Heart left ventricle (tissue), 16 donors: ENCODE data around the gene MEIKIN. TPM values are rescaled to one million over a fixed set of nuclear protein-coding genes. Genes with fewer than 3 reads are reported as not detected.
A peak's percentile ranks its signal among the peaks of the same experiment; 100 is the strongest.

ENCODE experiments used
- ATAC-seq, 4 donors: fragments of 200-7000 bp; cut with Tn5 transposase; one replicate each; pipeline ENCODE4 v1.9.1; 2020 to 2022; ENCODE audit warnings: moderate library complexity in 4 of 4, mild to moderate bottlenecking in 3 of 4, moderate number of reproducible peaks in 1 of 4
- DNase-seq, 5 donors: peaks; one replicate each; pipeline ENCODE4 v3.0.0-alpha.2; 2020
- H3K27ac ChIP-seq, 12 donors: fragments of 200-600 bp; sonication (generic) in 4 of 12; one replicate each; pipeline versions ENCODE4 v1.5.0 to v1.8.0; 2016 to 2022; ENCODE audit warnings: mild to moderate bottlenecking in 2 of 12
- H3K27me3 ChIP-seq, 9 donors: fragments of 200-600 bp; sonication (generic) in 2 of 9; one replicate each; pipeline versions ENCODE4 v1.5.1 to v1.8.0; 2016 to 2022; ENCODE audit warnings: mild to moderate bottlenecking in 3 of 9
- H3K36me3 ChIP-seq, 9 donors: fragments of 200-600 bp; sonication (generic) in 2 of 9; one replicate each; pipeline versions ENCODE4 v1.5.0 to v1.8.0; 2018 to 2022; ENCODE audit warnings: mild to moderate bottlenecking in 2 of 9
- H3K4me1 ChIP-seq, 12 donors: fragments of 200-600 bp; sonication (generic) in 4 of 12; one replicate each; pipeline versions ENCODE4 v1.5.0 to v1.8.0; 2016 to 2022; ENCODE audit warnings: mild to moderate bottlenecking in 3 of 12
- H3K4me3 ChIP-seq, 12 donors: fragments of 200-600 bp; sonication (generic) in 4 of 12; one replicate each; pipeline versions ENCODE4 v1.5.0 to v1.8.0; 2017 to 2022; ENCODE audit warnings: mild to moderate bottlenecking in 9 of 12, moderate library complexity in 4 of 12
- H3K9me3 ChIP-seq, 12 donors: fragments of 200-600 bp; sonication (generic) in 4 of 12; one replicate each; pipeline versions ENCODE4 v1.5.0 to v1.8.0; 2016 to 2022; ENCODE audit warnings: mild to moderate bottlenecking in 1 of 12
- POLR2A ChIP-seq, 2 donors: fragments of 450-650 bp; IDR thresholded peaks; one replicate each; pipeline ENCODE4 v1.6.1; 2017; ENCODE audit warnings: antibody characterized with exemption in 2 of 2, mild to moderate bottlenecking in 2 of 2, moderate library complexity in 2 of 2
- WGBS, 4 donors: extraction: QIAGEN DNeasy Blood & Tissue Kit in 2 of 4; methylation state at CpG; one replicate each; pipeline versions ENCODE4 v1.1.5 to v1.1.7; 2013 to 2018; 5-methylcytosine and 5-hydroxymethylcytosine counted together
- intact Hi-C, 10 donors: fragments of 100-400 bp; cut with DNase I; formaldehyde crosslinking; loops; one replicate each; pipeline versions ENCODE4 v1.11.1 to v1.14.2; 2022
- polyA plus RNA-seq, 2 donors: library from polyadenylated mRNA; stranded (reverse); fragments of 200-250 nt; gene quantifications; one replicate each; pipeline ENCODE4 v1.2.3, GENCODE V29; 2013
- total RNA-seq, 9 donors: library from RNA; depleted of rRNA in 2 of 9; stranded (reverse); fragments of >200 nt in 2 of 9; fragmentation: NEBNext Ultra II Directional in 3 of 9; extraction: Animal tissue kit (Norgen Biotek cat#: 25700) in 3 of 9; gene quantifications; one replicate each; pipeline versions ENCODE4 v1.1.0 to v1.2.4, GENCODE V29; 2016 to 2023
- TF ChIP-seq, protein P1 (sequence below), 12 donors: fragments of 200-600 bp; sonication (generic) in 4 of 12; IDR thresholded peaks; one replicate each; pipeline versions ENCODE4 v1.5.0 to v1.8.0; 2018 to 2022; ENCODE audit warnings: antibody characterized with exemption in 12 of 12, mild to moderate bottlenecking in 5 of 12
- donor health status: ischemic (EF 13 %, LVEDD 7.1; RV severe dilation, severe dysfunction).
- donor health status: healthy with polysubstance abuse.
- donor health status: DM: no; HTN: yes; CAD: no.
- donor health status: DM: no; HTN: no; CAD: no.
- donor health status: ischemic (EF 25% LVEDD 6.9; RV normal size, moderate dysfunction).
- donor health status: ischemic (EF 25% LVEDD 5.7; RV mildly dilated, moderate dysfunction).
- donor health status: healthy.
- donor health status: DM: yes; HTN: yes; CAD: no.
- donor health status: ischemic (EF 35%, LVEDD 5.7; RV mildly dilated, moderate dysfunction).
- donor health status: nonischemic (EF 11% LVEDD 7.7; RV severe dilation, severe dysfunction).
- donor health status: DM: yes; HTN: yes; CAD: no.
- donor health status: PGD.
- donor health status: ischemic (EF 29% LVEDD 5.4; RV normal size, mild dysfunction).
- donor health status: nonischemic (EF 23%, LVEDD 6.1; RV moderate dilation, normal function).

Gene MEIKIN
- total and polyA plus RNA-seq, 11 donors = 0.07 to 0.63 TPM; not detected in 9

DNA sequence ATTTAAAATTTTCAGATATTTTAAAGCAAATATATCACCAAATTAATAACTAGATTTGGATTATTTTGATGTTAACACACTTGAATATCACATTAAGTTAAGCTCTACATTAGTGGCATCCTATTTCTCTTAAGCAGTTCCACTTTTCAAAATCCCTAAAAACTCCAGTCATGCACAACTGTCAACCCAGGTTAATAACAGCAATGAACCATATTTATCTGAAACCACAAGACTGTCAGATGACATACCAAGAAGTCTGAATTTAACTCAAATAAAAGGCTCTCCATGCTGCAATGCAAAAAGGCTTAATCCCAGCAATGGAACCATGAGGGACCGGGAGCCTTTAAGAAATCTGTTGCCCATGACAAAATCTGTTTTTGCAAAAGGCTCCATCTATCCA lies 176.1 kb downstream of the MEIKIN start:
- ATAC-seq (no peak), DNase-seq (no peak)
- Histone ChIP-seq H3K4me3 (no peak overlapping the region), H3K27me3 (no peaks in the 10 kb centered on the region), H3K4me1 (peaks cover 0 to 82% (median 47%) of the 10 kb centered on the region in 12 donors), H3K9me3 (peaks cover 0 to 6% (median 0%) of the 10 kb centered on the region in 12 donors), H3K36me3 (peaks cover 0 to 7% (median 0%) of the 10 kb centered on the region in 9 donors), H3K27ac (no peak overlapping the region)
- intact Hi-C loops = no loop called here
- 63 to 84% (median 78%) methylated on average over 1 of the region's 1 CpG for WGBS, 4 donors
- TF ChIP-seq, protein P1, sequence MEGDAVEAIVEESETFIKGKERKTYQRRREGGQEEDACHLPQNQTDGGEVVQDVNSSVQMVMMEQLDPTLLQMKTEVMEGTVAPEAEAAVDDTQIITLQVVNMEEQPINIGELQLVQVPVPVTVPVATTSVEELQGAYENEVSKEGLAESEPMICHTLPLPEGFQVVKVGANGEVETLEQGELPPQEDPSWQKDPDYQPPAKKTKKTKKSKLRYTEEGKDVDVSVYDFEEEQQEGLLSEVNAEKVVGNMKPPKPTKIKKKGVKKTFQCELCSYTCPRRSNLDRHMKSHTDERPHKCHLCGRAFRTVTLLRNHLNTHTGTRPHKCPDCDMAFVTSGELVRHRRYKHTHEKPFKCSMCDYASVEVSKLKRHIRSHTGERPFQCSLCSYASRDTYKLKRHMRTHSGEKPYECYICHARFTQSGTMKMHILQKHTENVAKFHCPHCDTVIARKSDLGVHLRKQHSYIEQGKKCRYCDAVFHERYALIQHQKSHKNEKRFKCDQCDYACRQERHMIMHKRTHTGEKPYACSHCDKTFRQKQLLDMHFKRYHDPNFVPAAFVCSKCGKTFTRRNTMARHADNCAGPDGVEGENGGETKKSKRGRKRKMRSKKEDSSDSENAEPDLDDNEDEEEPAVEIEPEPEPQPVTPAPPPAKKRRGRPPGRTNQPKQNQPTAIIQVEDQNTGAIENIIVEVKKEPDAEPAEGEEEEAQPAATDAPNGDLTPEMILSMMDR (IDR thresholded peaks at IDR 0.05) = no peak
- TF ChIP-seq POLR2A (IDR thresholded peaks at IDR 0.05) = no peak

DNA sequence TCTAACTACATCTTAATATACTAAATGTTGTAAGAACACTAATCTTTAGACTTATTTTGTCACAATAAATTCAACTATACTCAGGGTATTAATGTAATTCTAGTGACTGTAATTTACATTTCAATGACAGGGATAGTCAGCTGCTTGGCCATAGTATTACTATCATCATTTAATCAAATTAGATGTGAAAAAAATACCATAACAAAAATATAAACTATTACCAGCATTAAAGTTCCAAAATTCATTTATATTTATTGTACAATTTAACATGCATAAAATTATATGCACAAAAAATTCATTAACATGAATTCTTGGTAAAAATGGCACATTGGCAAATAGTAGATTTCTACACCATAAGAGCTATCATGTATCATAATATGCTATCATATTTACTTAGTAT lies 177.6 kb downstream of the MEIKIN start:
- no peak for TF ChIP-seq POLR2A (IDR thresholded peaks at IDR 0.05)
- TF ChIP-seq, protein P1 (IDR thresholded peaks at IDR 0.05) = no peak
- no peak for ATAC-seq
- no peak for DNase-seq
- Histone ChIP-seq H3K9me3 (peaks cover 0 to 10% (median 0%) of the 10 kb centered on the region in 12 donors), H3K27ac (no peak overlapping the region), H3K36me3 (peaks cover 0 to 11% (median 0%) of the 10 kb centered on the region in 9 donors), H3K4me3 (no peak overlapping the region), H3K27me3 (no peaks in the 10 kb centered on the region), H3K4me1 (peaks cover 0 to 68% (median 40%) of the 10 kb centered on the region in 12 donors)
- intact Hi-C loops = no loop called here

DNA sequence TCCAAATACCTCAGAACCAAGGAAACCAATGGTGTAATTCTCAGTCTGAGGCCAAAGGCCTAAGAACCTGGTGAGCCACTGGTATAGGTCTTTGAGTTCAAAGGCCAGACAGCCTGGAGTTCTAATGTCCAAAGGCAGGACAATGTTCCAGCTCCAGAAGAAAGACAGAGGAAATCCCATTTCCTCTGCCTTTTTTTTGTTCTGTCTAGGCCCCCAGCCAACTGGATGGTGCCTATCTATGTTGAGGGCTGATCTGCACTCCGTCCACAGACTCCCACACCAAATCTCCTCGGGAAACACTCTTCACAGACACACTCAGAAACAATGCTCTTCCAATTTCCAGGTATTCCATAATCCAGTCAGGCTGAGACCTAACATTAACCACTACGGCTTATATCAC lies 178.8 kb downstream of the MEIKIN start:
- H3K4me3 ChIP-seq = no peak overlapping the region
- H3K27me3 ChIP-seq = no peaks in the 10 kb centered on the region
- peaks cover 0 to 60% (median 32%) of the 10 kb centered on the region in 12 donors for H3K4me1 ChIP-seq
- DNase-seq (peak in 1 of 5 donors; percentile 22), ATAC-seq (peak in 3 of 4 donors; percentile 51 to 67 (median 59))
- H3K27ac ChIP-seq = peak overlapping the region in 1 of 12 donors; percentile 29
- WGBS, 4 donors = 17 to 32% (median 21%) methylated on average over 3 of the region's 3 CpGs
- intact Hi-C loops = no loop called here
- peaks cover 0 to 10% (median 0%) of the 10 kb centered on the region in 12 donors for H3K9me3 ChIP-seq
- no peak for TF ChIP-seq POLR2A (IDR thresholded peaks at IDR 0.05)
- TF ChIP-seq, protein P1 (IDR thresholded peaks at IDR 0.05) = no peak
- peaks cover 0 to 11% (median 0%) of the 10 kb centered on the region in 9 donors for H3K36me3 ChIP-seq

DNA sequence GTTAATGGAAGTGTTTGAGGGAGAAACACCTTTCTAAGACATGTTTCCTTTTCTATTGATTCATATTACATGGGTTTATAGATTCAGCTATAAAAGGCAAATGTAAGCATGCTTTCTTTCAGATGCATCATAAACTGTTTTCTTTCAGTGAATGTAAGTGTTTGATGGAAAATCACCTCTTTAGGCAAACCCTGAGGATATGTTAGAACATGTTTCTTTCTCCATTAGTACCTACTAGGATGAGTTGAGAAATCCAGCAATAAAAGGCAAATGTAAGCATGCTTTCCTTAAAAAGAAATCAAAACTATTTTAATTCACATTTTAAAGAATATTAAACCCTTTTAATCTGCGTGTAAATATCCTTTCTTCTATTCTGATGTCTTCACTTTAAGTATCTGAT lies 180.2 kb downstream of the MEIKIN start:
- intact Hi-C loops = no loop called here
- 84 to 90% (median 87%) methylated on average over 1 of the region's 1 CpG for WGBS, 4 donors
- Histone ChIP-seq H3K9me3 (peaks cover 0 to 10% (median 0%) of the 10 kb centered on the region in 12 donors), H3K4me1 (peaks cover 0 to 51% (median 30%) of the 10 kb centered on the region in 12 donors), H3K27me3 (no peaks in the 10 kb centered on the region), H3K36me3 (peaks cover 0 to 11% (median 0%) of the 10 kb centered on the region in 9 donors), H3K4me3 (no peak overlapping the region), H3K27ac (no peak overlapping the region)
- ATAC-seq (no peak), DNase-seq (no peak)
- no peak for TF ChIP-seq POLR2A (IDR thresholded peaks at IDR 0.05)
- TF ChIP-seq, protein P1 (IDR thresholded peaks at IDR 0.05) = no peak
